Measurements from ENCODE around the gene IRS1. TPM values are rescaled to one million over a fixed set of nuclear protein-coding genes. Genes with fewer than 3 reads are reported as not detected.

The IRS1 gene
- total and polyA plus RNA-seq, 8 donors, result 3.2 to 12.7 (median 5.5) TPM

GRCh38 chr2:226790011-226790410 lies 9.6 kb downstream of the IRS1 start:
- H3K27me3 ChIP-seq, result no peaks in the 10 kb centered on the region
- intact Hi-C loops (cut with DNase I), result no loop called here
- peaks cover 20 to 41% (median 24%) of the 10 kb centered on the region in 3 donors for H3K4me1 ChIP-seq
- ATAC-seq (peak in 2 of 4 donors; percentile 6 to 11), DNase-seq (peak in 1 of 6 donors; percentile 27), FAIRE-seq (no peak)
- WGBS, 2 donors, result 65 to 89% methylated on average over 1 of the region's 1 CpG
- no peak overlapping the region for H3K4me3 ChIP-seq
- no peak for TF ChIP-seq CTCF (IDR thresholded peaks at IDR 0.05)
- H3K27ac ChIP-seq, result peak overlapping the region in 2 of 4 donors; percentile 94 to 96
- H3K36me3 ChIP-seq, result no peaks in the 10 kb centered on the region
- no peaks in the 10 kb centered on the region for H3K9me3 ChIP-seq

GRCh38 chr2:226788881-226789490 lies 10.6 kb downstream of the IRS1 start:
- intact Hi-C loops (cut with DNase I), result no loop called here
- no peak overlapping the region for H3K4me3 ChIP-seq
- no peak for FAIRE-seq

GRCh38 chr2:226788064-226788463 lies 11.6 kb downstream of the IRS1 start:
- DNase-seq (no peak), ATAC-seq (no peak), FAIRE-seq (no peak)
- no peak for TF ChIP-seq CTCF (IDR thresholded peaks at IDR 0.05)
- Histone ChIP-seq H3K4me1 (peaks cover 8 to 33% (median 24%) of the 10 kb centered on the region in 3 donors), H3K9me3 (no peaks in the 10 kb centered on the region), H3K27me3 (no peaks in the 10 kb centered on the region), H3K4me3 (no peak overlapping the region), H3K36me3 (no peaks in the 10 kb centered on the region), H3K27ac (no peak overlapping the region)
- intact Hi-C loops (cut with DNase I), result no loop called here

More at GRCh38 chr2:226788881-226789490, 10.6 kb downstream of the IRS1 start:
- H3K9me3 ChIP-seq, result no peaks in the 10 kb centered on the region
- WGBS, 2 donors, result 43 to 57% methylated on average over 3 of the region's 3 CpGs
- H3K36me3 ChIP-seq, result no peaks in the 10 kb centered on the region
- peaks cover 18 to 41% (median 24%) of the 10 kb centered on the region in 3 donors for H3K4me1 ChIP-seq
- no peak for ATAC-seq
- H3K27me3 ChIP-seq, result no peaks in the 10 kb centered on the region
- no peak for TF ChIP-seq CTCF (IDR thresholded peaks at IDR 0.05)
- no peak for DNase-seq
- peak overlapping the region in 1 of 4 donors; percentile 14 for H3K27ac ChIP-seq

GRCh38 chr2:226783885-226784284 lies 15.7 kb downstream of the IRS1 start:
- Histone ChIP-seq H3K9me3 (no peaks in the 10 kb centered on the region), H3K4me3 (no peak overlapping the region), H3K36me3 (no peaks in the 10 kb centered on the region), H3K27me3 (no peaks in the 10 kb centered on the region), H3K27ac (no peak overlapping the region), H3K4me1 (peaks cover 0 to 2% (median 2%) of the 10 kb centered on the region in 3 donors)
- no peak for TF ChIP-seq CTCF (IDR thresholded peaks at IDR 0.05)
- 98 to 99% methylated on average over 2 of the region's 2 CpGs for WGBS, 2 donors
- ATAC-seq (no peak), FAIRE-seq (no peak), DNase-seq (no peak)
- intact Hi-C loops (cut with DNase I), result no loop called here

- 70 to 71% methylated on average over 5 of the region's 5 CpGs for WGBS, 2 donors
- DNase-seq (no peak), ATAC-seq (peak in 2 of 4 donors; percentile 14 to 57), FAIRE-seq (no peak)
- no peak overlapping the region for H3K4me3 ChIP-seq
- intact Hi-C loops (cut with DNase I), result no loop called here
- H3K9me3 ChIP-seq, result no peaks in the 10 kb centered on the region
- no peaks in the 10 kb centered on the region for H3K36me3 ChIP-seq
- H3K27me3 ChIP-seq, result no peaks in the 10 kb centered on the region
- H3K27ac ChIP-seq, result no peak overlapping the region
- no peak for TF ChIP-seq CTCF (IDR thresholded peaks at IDR 0.05)
- no peaks in the 10 kb centered on the region for H3K4me1 ChIP-seq
These were observed 17.4 kb downstream of the IRS1 start for GRCh38 chr2:226782092-226782713.

Measured in pancreas (tissue), 10 donors.